Activated T-helper 2 cell treated with anti-CD3 and anti-CD28 coated beads, Interferon-gamma antibody, Interleukin-2, Interleukin-4, amounts not matched to agents 10 μg/mL and 5 μg/mL and 100 μg/mL, durations not matched to agents 14 hours and 24 hours and 36 hours (primary cell): ENCODE data around the gene ZNF438. TPM values are rescaled to one million over a fixed set of nuclear protein-coding genes. Genes with fewer than 3 reads are reported as not detected.
"Not testable (repeated sequence)": the region's sequence is repeated elsewhere in the genome, so short reads cannot be mapped to it uniquely, and the experiment has no call there.

Experiments used
- DNase-seq: peaks from one replicate; pipeline ENCODE4 v3.0.0; 2021; ENCODE audit warnings: low spot score
- H3K27ac Mint-ChIP-seq: one replicate; pipeline ENCODE4 v1.8.0; 2021; ENCODE audit warnings: mixed read lengths
- H3K27me3 Mint-ChIP-seq: one replicate; pipeline ENCODE4 v1.8.0; 2021; ENCODE audit warnings: low read depth, mixed read lengths
- H3K36me3 Mint-ChIP-seq: one replicate; pipeline ENCODE4 v1.8.0; 2021; ENCODE audit warnings: low read depth, mixed read lengths
- H3K4me1 Mint-ChIP-seq: one replicate; pipeline ENCODE4 v1.8.0; 2021; ENCODE audit warnings: low read depth, mixed read lengths
- H3K4me3 Mint-ChIP-seq: one replicate; pipeline ENCODE4 v1.8.0; 2021; ENCODE audit warnings: low read depth, mild to moderate bottlenecking, moderate library complexity, mixed read lengths
- H3K9me3 Mint-ChIP-seq: one replicate; pipeline ENCODE4 v1.8.0; 2021; ENCODE audit warnings: mixed read lengths
- intact Hi-C: fragments of 100-400 bp; cut with micrococcal nuclease; formaldehyde crosslinking; loops from one replicate; pipeline ENCODE4 v1.15.1; 2023
- total RNA-seq: library from RNA; stranded (reverse); gene quantifications from 2 replicates; pipeline ENCODE4 v1.2.3, GENCODE V29; 2022

ZNF438 gene
- total RNA-seq, 1 donor from 2014 or later, result 6.1 TPM

GRCh38 chr10:30931094-30931493, 100.6 kb downstream of the ZNF438 start:
- H3K36me3 Mint-ChIP-seq, result peaks cover 53% of the 10 kb centered on the region
- no peak for DNase-seq
- no peak overlapping the region for H3K27ac Mint-ChIP-seq
- H3K4me3 Mint-ChIP-seq, result no peak overlapping the region
- peaks cover 20% of the 10 kb centered on the region for H3K4me1 Mint-ChIP-seq
- intact Hi-C loops, result no loop called here
- H3K9me3 Mint-ChIP-seq, result peaks cover 21% of the 10 kb centered on the region
- no peaks in the 10 kb centered on the region for H3K27me3 Mint-ChIP-seq

DNA sequence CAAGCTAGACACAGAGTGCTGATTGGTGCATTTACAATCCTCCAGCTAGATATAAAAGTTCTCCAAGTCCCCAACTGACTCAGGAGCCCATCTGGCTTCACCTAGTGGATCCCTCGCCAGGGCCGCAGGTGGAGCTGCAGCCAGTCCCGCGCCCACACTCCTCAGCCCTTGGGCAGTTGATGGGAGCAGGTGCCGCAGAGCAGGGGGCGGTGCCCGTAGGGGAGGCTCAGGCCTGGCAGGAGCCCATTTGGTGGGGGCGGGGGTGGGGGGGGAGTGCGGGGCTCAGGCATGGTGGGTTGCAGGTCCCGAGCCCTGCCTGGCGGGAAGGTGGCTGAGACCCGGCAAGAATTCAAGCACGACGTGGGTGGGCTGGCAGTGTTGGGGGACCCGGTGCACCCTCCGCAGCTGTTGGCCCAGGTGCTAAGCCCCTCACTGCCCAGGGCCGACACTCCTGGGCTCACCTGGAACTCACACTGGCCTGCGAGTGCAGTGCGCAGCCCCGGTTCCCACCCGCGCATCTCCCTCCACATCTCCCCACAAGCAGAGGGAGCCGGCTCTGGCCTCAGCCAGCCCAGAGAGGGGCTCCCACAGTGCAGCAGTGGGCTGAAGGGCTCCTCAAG, 101.7 kb downstream of the ZNF438 start:
- H3K9me3 Mint-ChIP-seq, result peaks cover 21% of the 10 kb centered on the region
- peak overlapping the region; percentile 53 for H3K27ac Mint-ChIP-seq
- H3K4me3 Mint-ChIP-seq, result peak overlapping the region; percentile 67
- intact Hi-C loops, result no loop called here
- no peak for DNase-seq
- peaks cover 52% of the 10 kb centered on the region for H3K36me3 Mint-ChIP-seq
- peaks cover 14% of the 10 kb centered on the region for H3K4me1 Mint-ChIP-seq
- H3K27me3 Mint-ChIP-seq, result no peaks in the 10 kb centered on the region

DNA sequence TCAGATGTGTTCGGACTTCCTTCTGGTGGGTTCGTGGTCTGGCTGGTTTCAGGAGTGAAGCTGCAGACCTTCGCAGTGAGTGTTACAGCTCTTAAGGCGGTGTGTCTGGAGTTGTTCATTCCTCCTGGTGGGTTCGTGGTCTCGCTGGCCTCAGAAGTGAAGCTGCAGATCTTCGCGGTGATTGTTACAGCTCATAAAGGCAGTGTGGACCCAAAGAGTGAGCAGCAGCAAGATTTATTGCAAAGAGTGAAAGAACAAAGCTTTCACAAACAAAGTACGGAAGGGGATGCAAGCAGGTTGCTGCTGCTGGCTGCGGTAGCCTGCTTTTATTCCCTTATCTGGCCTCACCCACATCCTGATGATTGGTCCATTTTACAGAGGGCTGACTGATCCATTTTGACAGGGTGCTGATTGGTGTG, 102.3 kb downstream of the ZNF438 start:
- DNase-seq, intact Hi-C loops, H3K27me3 Mint-ChIP-seq: not testable (repeated sequence)
- Mint-ChIP-seq H3K27ac (peak overlapping the region; percentile 53), H3K4me1 (peaks cover 12% of the 10 kb centered on the region), H3K4me3 (peak overlapping the region; percentile 67), H3K9me3 (peaks cover 26% of the 10 kb centered on the region), H3K36me3 (peaks cover 51% of the 10 kb centered on the region)

DNA sequence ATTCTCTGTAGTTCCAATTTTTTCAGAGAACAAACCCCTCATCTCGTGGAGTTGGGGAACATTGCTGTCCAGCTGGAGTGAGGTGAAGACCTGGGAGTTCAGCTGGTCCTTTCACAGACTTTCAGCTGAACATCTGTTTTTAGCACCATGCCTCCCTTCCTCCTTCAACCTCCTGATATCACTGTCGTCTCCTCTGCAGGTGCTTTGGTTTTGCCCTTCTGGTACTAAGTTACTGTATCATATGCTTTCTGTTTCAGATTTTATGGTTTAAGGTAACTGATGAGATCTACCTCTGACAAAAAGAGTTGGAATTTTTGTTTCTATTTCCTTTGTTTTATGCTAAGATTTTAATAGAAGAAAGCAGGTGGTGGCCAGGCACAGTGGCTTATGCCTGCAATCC, 102.9 kb downstream of the ZNF438 start:
- Mint-ChIP-seq H3K9me3 (peaks cover 30% of the 10 kb centered on the region), H3K4me3 (peak overlapping the region; percentile 67)

DNA sequence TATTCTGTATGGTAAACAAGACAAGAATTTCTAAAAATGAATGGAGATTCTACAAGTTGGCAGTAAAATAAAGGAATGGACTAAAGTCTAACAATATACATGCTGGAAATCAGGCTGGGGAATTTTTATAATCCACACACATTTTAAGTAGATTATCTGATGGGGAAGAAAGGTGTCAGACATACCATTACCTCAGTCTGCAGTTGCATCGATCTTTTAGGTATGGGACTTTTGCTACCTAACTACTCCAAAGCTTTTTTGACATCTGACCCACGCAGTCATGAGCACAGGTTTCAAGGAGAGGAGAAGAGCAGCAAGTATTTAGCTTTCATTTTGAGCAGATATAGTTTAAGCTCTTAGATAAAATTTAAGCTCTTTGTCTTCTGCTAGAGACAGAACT, 113.0 kb downstream of the ZNF438 start:
- no peak overlapping the region for H3K4me3 Mint-ChIP-seq
- DNase-seq, result no peak
- no peaks in the 10 kb centered on the region for H3K27me3 Mint-ChIP-seq
- peaks cover 20% of the 10 kb centered on the region for H3K36me3 Mint-ChIP-seq
- H3K27ac Mint-ChIP-seq, result no peak overlapping the region
- intact Hi-C loops, result no loop called here
- H3K4me1 Mint-ChIP-seq, result no peaks in the 10 kb centered on the region
- peaks cover 8% of the 10 kb centered on the region for H3K9me3 Mint-ChIP-seq

More for the DNA sequence above, 102.9 kb downstream of the ZNF438 start:
- H3K27ac Mint-ChIP-seq, result peak overlapping the region; percentile 53
- peaks cover 53% of the 10 kb centered on the region for H3K36me3 Mint-ChIP-seq
- H3K27me3 Mint-ChIP-seq, result no peaks in the 10 kb centered on the region
- peaks cover 12% of the 10 kb centered on the region for H3K4me1 Mint-ChIP-seq
- DNase-seq, result no peak
- intact Hi-C loops, result no loop called here

- H3K4me1 Mint-ChIP-seq, result no peaks in the 10 kb centered on the region
- no peaks in the 10 kb centered on the region for H3K27me3 Mint-ChIP-seq
- intact Hi-C loops, result no loop called here
- H3K27ac Mint-ChIP-seq, result no peak overlapping the region
- DNase-seq, result no peak
- no peak overlapping the region for H3K4me3 Mint-ChIP-seq
- H3K36me3 Mint-ChIP-seq, result peaks cover 12% of the 10 kb centered on the region
- H3K9me3 Mint-ChIP-seq, result no peaks in the 10 kb centered on the region
These were observed 113.9 kb downstream of the ZNF438 start for GRCh38 chr10:30917789-30918188.

DNA sequence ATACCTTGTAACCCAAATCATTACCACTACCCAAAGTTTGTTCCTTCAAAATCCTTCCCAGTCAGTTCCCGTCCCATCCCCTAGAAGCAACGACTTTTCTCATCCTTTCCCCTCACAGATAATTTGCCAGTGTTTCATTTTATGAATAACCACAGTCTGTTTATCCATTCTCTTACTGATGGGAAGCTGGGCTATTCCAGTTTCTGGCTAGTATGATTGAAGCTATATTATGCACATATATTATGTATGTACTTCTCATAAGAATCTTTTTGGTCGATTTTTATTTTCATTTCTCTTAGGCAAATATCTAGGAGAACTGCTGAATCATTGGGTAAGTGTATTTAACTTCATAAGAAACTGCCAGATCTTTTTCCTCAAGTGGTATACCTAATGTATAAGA, 114.6 kb downstream of the ZNF438 start:
- intact Hi-C loops, result no loop called here
- Mint-ChIP-seq H3K27me3 (no peaks in the 10 kb centered on the region), H3K36me3 (peaks cover 11% of the 10 kb centered on the region), H3K4me3 (no peak overlapping the region), H3K9me3 (no peaks in the 10 kb centered on the region), H3K27ac (no peak overlapping the region), H3K4me1 (no peaks in the 10 kb centered on the region)
- no peak for DNase-seq

- H3K27me3 Mint-ChIP-seq, result no peaks in the 10 kb centered on the region
- DNase-seq, result no peak
- no peaks in the 10 kb centered on the region for H3K4me1 Mint-ChIP-seq
- H3K4me3 Mint-ChIP-seq, result no peak overlapping the region
- no peak overlapping the region for H3K27ac Mint-ChIP-seq
- intact Hi-C loops, result no loop called here
- H3K9me3 Mint-ChIP-seq, result no peaks in the 10 kb centered on the region
- H3K36me3 Mint-ChIP-seq, result peaks cover 6% of the 10 kb centered on the region
These were observed 116.5 kb downstream of the ZNF438 start for GRCh38 chr10:30915146-30915545.

- H3K9me3 Mint-ChIP-seq, result peaks cover 3% of the 10 kb centered on the region
- intact Hi-C loops, result no loop called here
- H3K4me1 Mint-ChIP-seq, result no peaks in the 10 kb centered on the region
- H3K4me3 Mint-ChIP-seq, result no peak overlapping the region
- H3K27ac Mint-ChIP-seq, result no peak overlapping the region
- H3K27me3 Mint-ChIP-seq, result no peaks in the 10 kb centered on the region
- no peak for DNase-seq
- peaks cover 24% of the 10 kb centered on the region for H3K36me3 Mint-ChIP-seq
These were observed 120.3 kb downstream of the ZNF438 start for GRCh38 chr10:30911303-30911863.

GRCh38 chr10:30903397-30904138, 128.1 kb downstream of the ZNF438 start:
- H3K4me1 Mint-ChIP-seq, result no peaks in the 10 kb centered on the region
- H3K4me3 Mint-ChIP-seq, result no peak overlapping the region
- no peak overlapping the region for H3K27ac Mint-ChIP-seq
- H3K36me3 Mint-ChIP-seq, result peaks cover 76% of the 10 kb centered on the region
- intact Hi-C loops, result no loop called here
- H3K9me3 Mint-ChIP-seq, result peaks cover 41% of the 10 kb centered on the region
- no peaks in the 10 kb centered on the region for H3K27me3 Mint-ChIP-seq
- DNase-seq, result no peak

DNA sequence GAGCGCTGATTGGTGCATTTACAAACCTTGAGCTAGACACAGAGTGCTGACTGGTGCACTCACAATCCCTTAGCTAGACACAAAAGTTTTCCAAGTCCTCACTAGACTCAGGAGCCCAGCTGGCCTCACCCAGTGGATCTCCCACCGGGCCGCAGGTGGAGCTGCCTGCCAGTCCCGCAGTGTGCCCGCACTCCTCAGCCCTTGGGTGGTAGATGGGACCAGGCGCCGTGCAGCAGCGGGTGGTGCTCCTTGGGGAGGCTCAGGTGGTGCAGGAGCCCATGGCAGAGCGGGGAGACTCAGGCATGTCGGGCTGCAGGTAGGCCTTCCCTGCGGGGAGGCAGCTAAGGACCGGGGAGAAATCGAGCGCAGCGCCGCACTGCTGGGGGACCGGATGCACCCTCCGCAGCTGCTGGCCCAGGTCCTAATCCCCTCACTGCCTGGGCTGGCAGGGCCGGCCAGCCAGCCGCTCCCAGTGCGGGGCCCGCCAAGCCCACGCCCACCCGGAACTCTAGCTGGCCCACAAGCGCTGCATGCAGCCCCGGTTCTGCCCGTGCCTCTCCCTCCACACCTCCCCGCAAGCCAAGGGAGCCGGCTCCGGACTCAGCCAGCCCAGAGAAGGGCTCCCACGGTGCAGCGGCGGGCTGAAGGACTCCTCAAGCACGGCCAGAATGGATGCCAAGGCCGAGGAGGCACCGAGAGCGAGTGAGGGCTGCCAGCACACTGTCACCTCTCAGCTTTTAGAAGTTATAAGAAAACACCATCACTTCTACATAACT, 128.9 kb downstream of the ZNF438 start:
- Mint-ChIP-seq H3K9me3 (peaks cover 48% of the 10 kb centered on the region), H3K4me3 (no peak overlapping the region), H3K36me3 (peaks cover 74% of the 10 kb centered on the region), H3K4me1 (no peaks in the 10 kb centered on the region), H3K27me3 (no peaks in the 10 kb centered on the region), H3K27ac (no peak overlapping the region)
- no peak for DNase-seq
- intact Hi-C loops, result no loop called here

DNA sequence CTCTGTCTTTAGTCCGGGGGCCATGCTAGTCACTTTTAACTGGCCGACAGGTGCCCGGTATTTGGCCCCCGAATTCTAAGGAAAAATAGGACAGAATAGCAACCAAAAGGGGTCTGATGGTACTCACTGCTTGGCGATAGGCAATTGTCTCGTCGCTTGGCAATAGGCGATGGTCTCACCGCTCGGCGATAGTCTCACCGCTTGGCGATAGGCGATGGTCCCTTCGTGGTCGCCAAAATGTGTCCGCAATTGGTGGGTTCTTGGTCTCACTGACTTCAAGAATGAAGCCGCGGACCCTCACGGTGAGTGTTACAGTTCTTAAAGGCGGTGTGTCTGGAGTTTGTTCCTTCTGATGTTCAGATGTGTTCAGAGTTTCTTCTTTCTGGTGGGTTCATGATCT, 130.2 kb downstream of the ZNF438 start:
- H3K9me3 Mint-ChIP-seq, result peaks cover 46% of the 10 kb centered on the region
- H3K27ac Mint-ChIP-seq, H3K4me3 Mint-ChIP-seq, intact Hi-C loops, DNase-seq, H3K4me1 Mint-ChIP-seq, H3K27me3 Mint-ChIP-seq: not testable (repeated sequence)
- H3K36me3 Mint-ChIP-seq, result peaks cover 64% of the 10 kb centered on the region
